Fibroblast of lung (primary cell): Measurements from ENCODE around the gene NFKBIE.

Source experiments
- EZH2 ChIP-seq: IDR thresholded peaks from 2 replicates; pipeline ENCODE4 v1.5.1; 2012; ENCODE audit warnings: low read length, control low read depth, mild to moderate bottlenecking; ENCODE audit errors: missing control alignments
- TF ChIP-seq, protein P1 (sequence below), 2 donors: IDR thresholded peaks in 1 of 2; conservative IDR thresholded peaks in 1 of 2; 1 replicate in 1 of 2; 2 replicates in 1 of 2; pipeline ENCODE4 v1.5.1; 2011 to 2012; ENCODE audit warnings: low read length in 2 of 2, control low read depth in 1 of 2, inconsistent platforms in 1 of 2, low read depth in 1 of 2, mild to moderate bottlenecking in 1 of 2

DNA sequence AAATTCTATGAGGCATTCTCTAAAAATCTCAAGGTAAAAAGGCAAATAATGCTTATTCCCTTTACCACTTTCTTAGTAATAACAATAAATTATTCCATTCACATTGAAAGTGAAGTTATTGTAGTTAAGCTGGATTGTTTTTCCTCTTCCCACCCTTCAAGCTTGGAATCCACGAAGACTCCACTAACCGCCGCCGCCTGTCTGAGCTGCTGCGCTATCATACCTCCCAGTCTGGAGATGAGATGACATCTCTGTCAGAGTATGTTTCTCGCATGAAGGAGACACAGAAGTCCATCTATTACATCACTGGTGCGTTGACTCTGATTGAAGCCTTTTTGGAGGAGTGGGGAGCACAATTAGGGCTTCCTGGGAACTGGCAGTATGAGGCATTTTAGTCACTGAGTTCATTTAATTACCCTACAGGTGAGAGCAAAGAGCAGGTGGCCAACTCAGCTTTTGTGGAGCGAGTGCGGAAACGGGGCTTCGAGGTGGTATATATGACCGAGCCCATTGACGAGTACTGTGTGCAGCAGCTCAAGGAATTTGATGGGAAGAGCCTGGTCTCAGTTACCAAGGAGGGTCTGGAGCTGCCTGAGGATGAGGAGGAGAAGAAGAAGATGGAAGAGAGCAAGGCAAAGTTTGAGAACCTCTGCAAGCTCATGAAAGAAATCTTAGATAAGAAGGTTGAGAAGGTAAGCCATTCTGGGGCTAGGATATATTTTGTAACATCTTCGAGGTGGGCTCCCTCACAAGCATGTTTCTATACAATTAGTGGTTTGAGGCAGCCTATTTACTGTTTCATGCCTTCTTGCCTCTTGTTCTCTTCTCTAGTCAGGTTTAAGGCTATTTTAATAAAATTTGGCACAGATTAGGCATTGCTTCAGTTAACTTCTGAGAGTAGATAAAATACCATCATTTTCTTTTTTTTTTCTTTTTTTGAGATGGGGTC, 13.5 kb downstream of the NFKBIE start:
- TF ChIP-seq, protein P1, sequence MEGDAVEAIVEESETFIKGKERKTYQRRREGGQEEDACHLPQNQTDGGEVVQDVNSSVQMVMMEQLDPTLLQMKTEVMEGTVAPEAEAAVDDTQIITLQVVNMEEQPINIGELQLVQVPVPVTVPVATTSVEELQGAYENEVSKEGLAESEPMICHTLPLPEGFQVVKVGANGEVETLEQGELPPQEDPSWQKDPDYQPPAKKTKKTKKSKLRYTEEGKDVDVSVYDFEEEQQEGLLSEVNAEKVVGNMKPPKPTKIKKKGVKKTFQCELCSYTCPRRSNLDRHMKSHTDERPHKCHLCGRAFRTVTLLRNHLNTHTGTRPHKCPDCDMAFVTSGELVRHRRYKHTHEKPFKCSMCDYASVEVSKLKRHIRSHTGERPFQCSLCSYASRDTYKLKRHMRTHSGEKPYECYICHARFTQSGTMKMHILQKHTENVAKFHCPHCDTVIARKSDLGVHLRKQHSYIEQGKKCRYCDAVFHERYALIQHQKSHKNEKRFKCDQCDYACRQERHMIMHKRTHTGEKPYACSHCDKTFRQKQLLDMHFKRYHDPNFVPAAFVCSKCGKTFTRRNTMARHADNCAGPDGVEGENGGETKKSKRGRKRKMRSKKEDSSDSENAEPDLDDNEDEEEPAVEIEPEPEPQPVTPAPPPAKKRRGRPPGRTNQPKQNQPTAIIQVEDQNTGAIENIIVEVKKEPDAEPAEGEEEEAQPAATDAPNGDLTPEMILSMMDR (conservative IDR thresholded peaks at IDR 0.05 in 1 of 2, IDR thresholded peaks at IDR 0.05 in 1 of 2; ENCODE audit: low read depth in 1 of 2, low read length in 2 of 2), result no peak
- TF ChIP-seq EZH2, result no peak
